GM21528 (cell line): ENCODE measurements around the gene BANK1.
A peak's percentile ranks its signal among the peaks of the same experiment; 100 is the strongest.

ENCODE experiments used
- ATAC-seq: cut with Tn5 transposase; IDR thresholded peaks from one replicate; pipeline ENCODE4 v1.9.1; 2021; ENCODE audit warnings: mild to moderate bottlenecking, moderate library complexity; ENCODE audit not compliant: unreplicated experiment, low FRiP score

The BANK1 gene

DNA sequence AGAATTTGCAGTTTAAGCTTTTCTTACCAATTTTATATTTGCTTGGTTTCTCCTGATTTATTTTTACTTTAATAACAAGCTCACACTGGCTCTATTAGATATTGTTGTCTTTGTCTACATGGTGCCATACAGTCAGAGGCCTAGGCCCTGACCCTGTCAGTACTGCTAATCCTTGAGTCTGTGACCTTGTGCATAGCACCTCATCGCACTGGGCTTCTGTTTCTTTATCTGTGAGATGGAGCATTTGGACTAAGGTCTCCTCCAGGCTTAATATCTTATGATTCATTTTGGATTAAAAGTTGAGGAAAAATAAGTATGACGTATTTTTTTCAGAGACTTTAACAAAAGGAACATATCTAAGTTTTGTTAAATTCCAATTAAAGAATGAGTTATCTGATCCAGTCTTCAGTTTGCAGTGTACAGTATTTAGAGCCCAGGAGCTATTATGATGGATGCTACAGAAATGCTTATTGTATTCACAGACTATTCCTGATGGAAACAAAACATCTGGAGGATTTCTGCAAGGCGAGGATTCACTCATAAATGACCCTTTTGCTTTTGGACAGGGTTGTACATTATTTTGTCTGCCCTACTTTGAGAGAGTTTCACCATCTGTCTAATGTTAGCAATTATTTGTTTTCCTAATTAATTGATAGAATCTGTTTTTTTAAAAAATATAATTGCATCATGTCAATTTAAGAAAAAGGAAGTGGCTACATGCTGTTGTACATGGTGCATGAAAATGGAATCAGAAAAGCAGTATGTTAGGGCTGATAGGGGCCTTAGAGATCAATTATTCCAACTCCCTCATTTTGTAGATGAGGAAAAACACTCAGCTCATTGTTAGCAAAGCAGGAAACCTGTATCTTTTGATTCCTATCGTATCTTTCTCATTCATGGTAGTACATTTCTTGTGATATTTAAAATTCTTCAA is 203.6 kb downstream of the BANK1 start:
- no peak for ATAC-seq

DNA sequence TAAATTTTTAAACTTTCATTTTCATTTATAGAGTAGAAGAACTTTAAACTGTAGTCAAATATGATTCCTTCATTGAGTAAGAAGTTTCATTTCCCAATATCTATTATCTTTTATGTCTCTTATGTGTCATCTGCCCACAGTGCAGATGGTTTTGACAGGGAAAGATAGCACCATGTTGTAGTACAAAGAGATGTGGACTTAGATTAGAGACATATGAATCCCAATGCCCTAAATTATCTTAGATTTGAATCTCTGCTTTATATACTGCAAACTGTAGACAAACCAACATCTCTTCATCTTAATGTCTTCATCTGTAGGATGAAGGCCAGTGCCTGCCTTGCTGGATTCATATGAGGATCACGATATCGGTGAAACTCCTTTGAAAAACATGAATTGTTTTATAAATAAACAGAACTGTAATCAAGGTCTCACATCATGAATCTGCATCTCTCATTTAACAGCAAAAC is 217.5 kb downstream of the BANK1 start:
- ATAC-seq = peak; percentile 90

DNA sequence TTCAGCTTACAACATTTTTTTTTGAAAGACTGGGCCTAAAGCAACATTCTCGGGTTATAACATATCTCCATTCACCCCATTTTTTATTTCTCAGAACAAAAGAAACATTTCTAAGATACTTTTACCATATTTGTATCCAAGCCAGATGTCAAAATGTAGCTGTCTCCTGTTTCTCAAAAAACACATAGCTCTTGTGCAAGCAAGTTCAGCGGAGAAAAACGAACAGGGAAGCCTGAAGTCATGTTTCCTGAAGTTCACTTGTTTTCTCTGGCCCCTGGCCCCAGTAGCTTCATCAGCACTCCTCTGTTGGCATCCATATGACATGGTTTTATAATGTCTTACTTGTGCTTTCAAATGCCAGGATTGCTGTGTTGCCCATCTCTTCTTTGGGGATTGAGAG is 218.2 kb downstream of the BANK1 start:
- ATAC-seq = no peak

DNA sequence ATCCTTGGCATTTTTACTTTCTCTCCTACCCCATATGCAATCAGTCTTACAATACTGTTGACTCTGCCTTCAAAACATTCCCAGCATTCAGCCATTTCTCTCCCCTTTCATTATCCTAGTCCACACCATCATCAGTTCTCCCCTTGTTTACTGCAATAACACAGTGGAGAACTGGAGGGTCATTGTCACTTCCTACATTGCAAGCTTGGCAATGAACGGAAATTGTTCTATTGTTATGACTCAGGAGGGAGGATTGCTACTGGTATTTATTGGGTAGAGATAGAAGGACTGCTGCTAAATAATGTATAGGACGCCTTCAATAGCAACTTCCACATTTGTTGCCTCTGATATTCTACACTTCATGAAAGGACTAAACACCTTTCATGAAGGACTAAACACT is 231.8 kb downstream of the BANK1 start:
- ATAC-seq = no peak

DNA sequence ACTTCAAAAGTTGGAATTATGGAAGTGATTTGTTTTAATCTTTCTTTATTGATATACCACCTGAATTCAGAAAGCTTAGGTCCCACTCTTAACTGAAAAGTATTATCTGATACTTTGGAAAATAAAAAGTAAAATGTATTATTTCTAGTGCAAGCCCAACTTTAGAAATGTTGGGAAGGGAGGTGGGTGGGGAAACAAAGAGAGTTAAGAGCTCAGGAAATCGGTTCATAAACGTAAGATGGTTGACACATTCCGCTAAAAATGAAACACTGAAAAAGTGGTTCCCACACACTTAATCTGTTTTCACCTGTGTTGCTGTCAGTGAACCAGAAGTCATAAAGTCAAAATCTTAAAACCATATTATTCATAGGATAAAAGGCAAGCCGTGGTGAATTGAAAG is 237.4 kb downstream of the BANK1 start:
- ATAC-seq = no peak

DNA sequence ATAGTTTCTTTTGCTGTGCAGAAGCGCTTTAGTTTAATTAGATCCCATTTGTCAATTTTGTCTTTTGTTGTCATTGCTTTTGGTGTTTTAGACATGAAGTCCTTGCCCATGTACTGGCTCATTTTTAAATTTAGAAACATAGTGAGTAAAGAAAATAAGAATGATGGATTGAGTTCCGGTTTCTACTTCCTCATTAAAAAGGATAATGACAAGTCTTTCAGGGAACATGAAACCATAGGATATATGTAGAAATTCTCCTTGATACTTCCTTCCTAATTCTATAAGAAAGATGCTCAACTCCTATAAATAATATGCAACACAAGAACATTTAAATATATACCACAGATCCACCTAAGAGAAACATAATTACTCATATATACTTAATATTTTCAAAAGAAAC is 240.9 kb downstream of the BANK1 start:
- ATAC-seq = no peak

DNA sequence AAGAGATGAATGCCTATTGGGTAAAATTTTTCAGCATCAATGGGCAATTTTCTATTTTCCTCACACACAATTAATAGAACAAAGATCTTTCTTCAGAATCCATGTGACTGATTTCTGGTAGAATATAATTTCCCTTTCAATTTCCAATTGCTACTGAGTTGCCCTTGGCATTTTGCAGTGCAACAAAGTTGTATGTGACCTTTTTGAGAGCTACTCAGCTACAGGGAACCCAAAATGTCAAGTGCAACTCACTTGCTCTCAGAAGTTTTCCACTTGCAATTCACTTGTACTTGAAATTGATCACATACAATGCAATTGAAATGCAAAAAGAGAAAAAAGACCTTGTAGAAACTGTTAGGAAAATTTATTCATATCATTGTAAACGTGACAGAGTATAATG is 245.5 kb downstream of the BANK1 start:
- no peak for ATAC-seq

DNA sequence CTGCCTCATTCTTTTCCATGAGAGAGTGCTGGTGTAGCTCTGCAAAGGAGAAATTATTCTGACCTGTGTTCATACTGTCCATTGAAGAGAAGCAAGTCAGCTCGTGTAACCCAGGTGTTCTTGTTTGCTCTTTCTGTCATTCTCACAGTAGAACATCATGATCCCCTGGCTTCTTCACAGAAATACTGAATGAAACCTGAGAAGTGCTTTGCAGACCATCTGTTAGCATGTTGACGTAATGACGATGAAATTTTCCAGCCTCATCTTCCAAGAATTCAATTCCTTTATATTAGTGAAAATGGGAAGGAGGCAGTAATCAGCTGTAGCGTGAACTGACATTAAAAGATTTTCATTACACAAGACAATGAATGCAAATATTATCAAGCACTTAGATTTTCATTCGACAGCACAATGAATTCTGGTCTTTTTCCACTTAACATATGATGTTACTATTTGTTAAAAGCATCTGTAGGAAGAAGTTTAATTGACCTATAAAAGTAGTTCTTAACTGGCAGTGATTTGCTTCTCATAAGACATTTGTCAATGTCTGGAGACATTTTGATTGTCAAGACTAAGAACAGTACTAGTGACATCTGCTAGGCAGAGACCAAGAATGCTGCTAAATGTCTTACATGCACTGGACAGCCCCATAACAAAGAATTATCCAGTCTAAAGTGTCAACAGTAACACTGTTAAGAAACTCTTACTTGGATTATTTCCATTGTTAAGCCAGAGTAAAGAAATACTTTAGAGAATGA is 246.3 kb downstream of the BANK1 start:
- no peak for ATAC-seq

DNA sequence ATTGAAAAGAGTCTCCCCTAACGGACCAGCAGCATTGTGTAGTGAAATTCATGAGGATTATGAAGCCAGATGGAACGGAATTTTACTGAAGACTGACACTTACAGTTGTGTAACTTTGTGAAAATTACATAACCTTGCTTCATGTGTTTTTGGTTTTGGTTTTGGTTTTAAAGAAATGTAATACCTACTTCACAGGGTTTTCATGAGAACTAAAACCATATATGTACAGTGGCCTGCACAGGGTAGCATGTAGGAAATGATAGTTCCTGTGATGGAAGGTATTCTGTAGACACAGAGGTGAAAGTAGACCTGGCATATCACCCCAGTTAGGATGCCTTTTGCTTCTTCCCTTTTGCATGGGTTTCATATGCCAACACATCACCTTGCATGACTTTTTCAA is 247.0 kb downstream of the BANK1 start:
- ATAC-seq = no peak

DNA sequence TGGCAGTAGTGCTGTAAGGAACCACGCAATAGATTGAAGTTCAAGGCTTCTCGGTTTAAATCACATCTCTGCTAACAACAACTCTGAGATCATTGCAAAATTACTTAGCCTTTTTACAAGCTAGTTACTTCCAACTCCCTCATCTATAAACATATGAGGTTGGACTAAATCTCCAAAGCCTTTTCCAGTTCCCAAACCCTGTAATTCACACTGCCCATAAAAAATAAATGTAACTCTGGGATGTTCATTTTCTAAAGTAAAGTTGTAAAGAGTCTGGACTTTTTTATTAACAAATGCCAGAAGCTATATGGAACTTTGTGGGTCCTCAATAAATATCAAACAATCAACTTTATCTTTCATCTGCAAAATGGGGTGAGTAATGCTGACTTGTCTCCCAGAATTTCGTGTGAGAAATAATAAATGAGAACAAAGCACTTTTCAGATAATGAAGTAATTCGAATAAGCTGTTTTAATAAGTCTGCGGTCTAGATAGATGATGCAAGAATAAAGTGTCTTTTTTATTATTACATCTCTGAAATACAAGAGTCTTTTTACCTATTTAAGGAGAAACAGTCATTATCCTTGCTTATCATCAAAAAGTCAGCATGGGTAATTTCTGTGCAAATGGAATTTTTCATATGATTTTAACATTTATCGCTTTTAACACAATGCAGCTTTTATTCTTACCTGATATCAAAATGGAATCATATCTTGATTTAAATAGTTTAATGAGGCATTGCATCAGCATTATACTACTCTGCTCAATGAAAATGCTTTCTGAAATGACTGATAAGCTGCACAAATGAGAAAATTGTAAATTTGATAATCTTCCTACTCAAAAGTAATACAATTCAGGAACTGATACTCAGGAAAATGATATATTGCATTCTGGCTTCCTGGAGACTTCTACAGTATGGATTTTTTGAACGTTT is 252.6 kb downstream of the BANK1 start:
- ATAC-seq = no peak

DNA sequence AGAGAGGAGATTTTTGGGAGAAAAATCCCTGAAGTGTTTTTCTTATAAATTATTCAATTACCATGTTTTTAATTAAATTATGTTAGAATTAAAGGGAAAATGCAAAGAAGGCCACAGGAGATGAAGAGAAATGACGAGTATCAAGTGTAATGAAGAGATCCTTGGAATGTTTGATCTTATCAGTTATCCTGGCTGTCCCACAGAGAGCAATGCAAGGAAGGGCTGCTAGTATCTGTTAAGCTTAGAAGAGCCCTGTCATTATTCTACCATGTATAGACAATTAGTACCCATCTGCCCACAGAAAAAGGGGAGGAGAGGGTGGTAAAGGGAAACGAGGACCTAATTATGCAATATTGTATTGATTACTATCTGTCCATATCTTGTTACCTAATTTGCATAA is 257.1 kb downstream of the BANK1 start:
- ATAC-seq = no peak

DNA sequence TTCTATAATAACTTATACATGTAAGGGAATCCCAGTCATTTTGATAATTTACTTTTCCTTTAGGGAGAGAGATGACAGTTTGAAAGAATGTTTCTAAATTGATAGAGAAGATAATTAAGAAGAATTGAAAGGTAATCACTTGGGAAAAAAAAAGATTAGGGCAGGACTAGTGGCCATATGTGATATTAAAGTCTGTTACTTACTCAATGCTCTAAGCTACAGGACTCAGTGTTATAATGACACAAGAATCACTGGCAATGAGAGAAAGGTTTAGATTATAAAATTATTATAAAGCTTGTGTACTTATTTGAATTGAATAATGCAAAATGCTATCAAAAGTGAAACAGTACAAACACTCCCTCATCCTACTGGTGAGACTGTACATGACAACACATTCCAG is 265.3 kb downstream of the BANK1 start:
- no peak for ATAC-seq

DNA sequence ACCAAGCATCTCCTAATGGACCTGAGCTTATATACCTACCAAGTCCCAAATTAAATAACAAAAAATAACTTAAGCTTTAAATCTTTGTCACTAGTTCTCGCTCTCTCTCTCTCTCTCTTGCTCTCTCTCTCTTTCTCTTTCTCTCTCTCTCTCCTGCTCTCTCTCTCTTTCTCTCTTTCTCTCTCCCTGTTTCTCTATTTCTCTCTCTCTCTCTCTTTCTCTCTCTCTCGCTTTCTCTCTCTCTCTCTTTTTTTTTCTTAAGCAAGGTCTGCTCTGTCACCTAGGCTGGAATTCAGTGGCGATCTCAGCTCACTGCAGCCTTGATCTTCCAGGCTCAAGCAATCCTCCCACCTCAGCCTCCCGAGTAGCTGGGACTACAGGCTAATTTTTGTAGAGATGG is 266.6 kb downstream of the BANK1 start:
- no peak for ATAC-seq

DNA sequence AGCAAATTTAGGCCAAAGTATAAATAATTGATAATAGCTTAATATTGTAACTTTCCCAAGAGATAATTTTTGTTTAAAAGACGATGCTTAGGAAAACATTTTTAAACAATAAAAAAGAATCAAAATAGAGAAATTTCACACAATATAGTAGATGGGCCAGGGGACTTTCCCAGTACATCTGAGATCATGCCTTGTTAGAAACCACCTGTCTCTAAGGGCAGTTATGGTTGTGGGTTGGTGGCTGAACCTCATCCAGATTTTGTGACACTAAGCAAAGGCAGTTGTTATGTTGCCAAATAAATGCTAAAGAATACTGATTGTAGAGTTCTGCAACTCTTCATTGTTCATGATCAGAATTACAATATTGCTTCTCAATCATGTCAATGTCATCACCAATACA is 270.6 kb downstream of the BANK1 start:
- peak; percentile 66 for ATAC-seq

DNA sequence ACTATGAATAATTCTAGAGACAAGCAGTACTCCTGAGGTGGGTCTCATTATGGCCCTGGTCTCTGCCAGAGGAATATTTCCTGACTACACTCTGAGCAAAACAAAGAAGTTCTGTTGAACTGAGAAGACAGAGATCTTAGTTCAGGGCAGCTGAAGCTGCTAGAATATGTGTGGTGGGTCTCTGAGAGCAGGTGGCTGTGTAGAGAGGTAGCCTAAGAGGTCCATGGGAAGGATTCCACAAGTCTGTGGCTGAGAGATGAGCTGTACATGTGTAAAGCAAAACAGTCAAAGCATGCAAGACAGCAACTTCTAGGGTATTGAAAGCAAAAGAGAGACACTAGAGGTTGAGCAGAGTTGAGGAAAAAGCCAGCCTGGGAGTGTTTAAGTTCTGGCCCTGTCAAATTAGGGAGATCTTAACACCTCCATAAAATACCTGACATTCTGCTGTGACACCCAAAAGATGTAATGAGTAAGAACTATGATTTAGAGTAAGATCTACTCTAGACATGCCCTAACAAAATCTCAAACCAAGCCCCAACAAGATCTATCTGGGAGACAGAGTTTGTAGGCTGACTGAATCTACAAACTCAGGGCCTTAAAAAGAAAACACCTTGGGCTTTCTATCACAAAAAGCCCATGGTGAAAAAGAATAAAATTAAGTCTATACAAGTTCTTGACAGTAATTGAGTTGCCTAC is 274.4 kb downstream of the BANK1 start:
- ATAC-seq = no peak

DNA sequence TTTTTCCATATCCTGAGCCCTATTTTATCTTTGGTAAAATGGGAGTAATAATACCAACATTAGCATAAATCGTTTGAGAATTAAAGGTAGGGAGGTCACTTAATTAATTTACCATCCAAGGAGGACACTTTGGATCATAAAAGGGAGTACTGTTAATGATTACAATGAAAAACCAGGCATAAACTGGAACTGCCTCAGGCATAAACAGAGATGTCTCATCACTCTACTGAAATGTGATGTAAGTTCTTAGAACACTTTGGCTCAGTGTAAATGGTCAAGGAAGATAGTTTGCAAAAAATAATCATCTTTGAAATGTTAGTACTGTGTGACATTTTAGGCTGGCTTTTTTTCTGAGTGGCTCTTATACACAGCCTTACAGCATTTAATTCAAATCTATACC is 286.1 kb downstream of the BANK1 start:
- no peak for ATAC-seq

DNA sequence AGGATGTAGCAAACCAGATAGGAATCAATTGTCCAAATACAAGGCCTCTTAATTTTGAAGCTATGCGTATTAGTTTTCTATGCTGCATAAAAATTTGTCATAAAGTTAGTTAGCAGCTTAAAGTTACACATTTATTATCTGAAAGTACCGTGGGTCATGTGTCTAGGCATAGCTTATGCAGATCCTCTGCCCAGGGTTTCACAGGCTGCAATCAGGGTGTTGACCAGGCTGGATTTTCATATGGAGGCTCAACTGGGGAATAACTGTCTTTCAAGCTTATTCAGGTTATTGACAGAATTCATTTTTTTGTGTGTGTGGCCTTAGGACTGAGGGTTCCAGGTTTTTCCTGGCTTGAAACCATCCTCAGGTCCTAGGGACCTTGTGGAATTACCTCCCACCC is 289.7 kb downstream of the BANK1 start:
- ATAC-seq = no peak

DNA sequence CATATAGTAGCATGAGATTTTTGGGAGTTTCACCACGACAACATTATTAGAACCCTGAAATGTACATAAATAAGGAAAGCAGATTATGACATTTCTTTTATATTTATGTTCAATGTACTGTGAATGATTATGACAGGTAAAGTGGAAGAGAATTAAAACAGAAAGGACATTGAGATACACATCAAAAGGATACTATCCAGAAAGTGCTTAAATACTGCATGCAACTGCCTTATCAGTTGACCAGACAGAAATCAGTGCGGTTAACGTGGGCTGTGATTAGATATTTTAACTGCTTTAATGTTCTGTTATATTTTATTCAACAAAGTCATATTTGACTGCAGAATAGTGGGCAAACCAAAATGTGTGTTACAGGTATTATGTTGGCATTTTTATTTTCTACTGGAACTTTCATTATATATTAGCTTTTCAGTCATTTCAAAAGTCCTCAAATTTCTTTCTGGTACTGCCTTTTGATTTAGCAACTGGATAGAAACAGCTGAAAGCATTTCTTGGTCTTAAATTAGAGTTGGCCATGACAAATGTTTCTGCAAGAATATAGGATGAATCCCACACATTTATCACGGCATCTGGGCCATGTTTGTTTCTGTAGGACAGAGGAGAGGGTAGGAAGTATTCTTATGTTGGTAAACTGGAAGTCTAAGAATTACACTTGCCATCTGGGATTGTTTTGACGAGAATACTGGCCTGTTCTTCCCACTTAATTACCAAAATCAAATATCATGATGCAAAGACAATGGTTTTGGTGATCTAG is 299.5 kb downstream of the BANK1 start:
- ATAC-seq = no peak

DNA sequence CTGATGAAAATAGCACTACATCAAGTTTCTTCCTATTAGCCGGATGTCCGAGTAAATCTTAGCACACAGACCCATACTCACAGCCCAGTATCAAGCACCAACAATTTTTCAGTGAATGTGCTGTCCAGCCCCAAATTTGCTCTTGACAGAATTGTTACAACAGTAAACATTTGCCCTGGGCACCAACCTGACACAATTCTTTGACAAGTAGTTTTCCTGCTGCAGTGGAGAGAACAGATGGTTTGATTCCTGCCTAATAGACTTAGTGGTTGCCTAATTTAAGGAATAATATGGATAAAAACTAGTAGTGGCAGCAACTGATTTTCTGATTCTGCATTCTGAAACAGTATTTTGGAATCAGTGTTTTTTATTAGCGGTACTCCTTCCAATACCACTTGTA is 301.1 kb downstream of the BANK1 start:
- no peak for ATAC-seq
